Measurements from ENCODE around the gene CCDC136. TPM values are rescaled to one million over a fixed set of nuclear protein-coding genes. Genes with fewer than 3 reads are reported as not detected.

The CCDC136 gene
- total RNA-seq, 1 experiment from 2014 or later, result 11.1 TPM

GRCh38 chr7:128781851-128782250 lies 9.9 kb upstream of the CCDC136 start:
- H3K9ac ChIP-seq (ENCODE audit: low read length), result no peak overlapping the region
- H3K9me2 ChIP-seq (ENCODE audit: insufficient read depth), result no peaks in the 10 kb centered on the region
- H3K27me3 ChIP-seq (ENCODE audit: insufficient read depth, low read length), result no peaks in the 10 kb centered on the region
- no peak overlapping the region for H3K4me3 ChIP-seq (replicated peaks in 1 of 2; ENCODE audit: low read depth in 1 of 2, low read length in 2 of 2)
- no peaks in the 10 kb centered on the region for H4K20me1 ChIP-seq (ENCODE audit: insufficient read depth)
- no peak for TF ChIP-seq MAX (IDR thresholded peaks at IDR 0.05)
- TF ChIP-seq ZBTB33 (IDR thresholded peaks at IDR 0.05; ENCODE audit: extremely low read depth, insufficient replicate concordance, low read length), result no peak
- no peak for TF ChIP-seq EGR1 (IDR thresholded peaks at IDR 0.05; ENCODE audit: low read depth)
- TF ChIP-seq FOSL1 (IDR thresholded peaks at IDR 0.05; ENCODE audit: low read depth), result no peak
- TF ChIP-seq EZH2 (IDR thresholded peaks at IDR 0.05), result no peak
- no peak for TF ChIP-seq JUND (IDR thresholded peaks at IDR 0.05)
- no peak for TF ChIP-seq POLR2AphosphoS5 (IDR thresholded peaks at IDR 0.05; ENCODE audit: low read depth, low read length)
- no peak for TF ChIP-seq ATF3 (IDR thresholded peaks at IDR 0.05)
- TF ChIP-seq EZH2phosphoT487 (IDR thresholded peaks at IDR 0.05; ENCODE audit: borderline replicate concordance), result no peak
- no peak for TF ChIP-seq CEBPB (IDR thresholded peaks at IDR 0.05; ENCODE audit: low read depth)
- no peak for TF ChIP-seq SIN3A (IDR thresholded peaks at IDR 0.05; ENCODE audit: low read depth)
- no peak for TF ChIP-seq POLR2A (IDR thresholded peaks at IDR 0.05; ENCODE audit: borderline replicate concordance, extremely low read depth, insufficient read depth, insufficient read length)
- no TSS peak for BruUV-seq (replicated peaks)
- H3K4me1 ChIP-seq (ENCODE audit: control insufficient read depth in 1 of 2, insufficient read depth in 2 of 2, low read length in 2 of 2), result no peaks in the 10 kb centered on the region
- no peaks in the 10 kb centered on the region for H3K36me3 ChIP-seq (ENCODE audit: control insufficient read depth in 1 of 2, insufficient read depth in 2 of 2, low read length in 2 of 2)
- H3K9me3 ChIP-seq (ENCODE audit: control insufficient read depth in 1 of 2, insufficient read depth in 1 of 2, low read depth in 1 of 2, low read length in 2 of 2), result no peaks in the 10 kb centered on the region
- intact Hi-C loops (cut with micrococcal nuclease), result no loop called here
- CTCF ChIA-PET, result no interaction called here
- no peak for DNase-seq (ENCODE audit: low read depth, low spot score)
- no peak overlapping the region for H3K4me2 ChIP-seq (ENCODE audit: low read length)
- RAD21 ChIA-PET (ENCODE audit: low non-redundant PET in 1 of 2, low total read pairs in 2 of 2, uncharacterized antibody in 2 of 2, unreplicated experiment in 2 of 2), result no interaction called here
- POLR2A ChIA-PET, result no interaction called here
- H3K27ac ChIP-seq (ENCODE audit: low read depth, low read length), result no peak overlapping the region
- ATAC-seq, result no peak
- no peak overlapping the region for H2AFZ ChIP-seq (ENCODE audit: low read depth, low read length, poor library complexity, severe bottlenecking)
- H3K79me2 ChIP-seq (ENCODE audit: insufficient read depth, low read length), result no peaks in the 10 kb centered on the region
